ENCODE measurements around the gene PLEKHA1.

DNA sequence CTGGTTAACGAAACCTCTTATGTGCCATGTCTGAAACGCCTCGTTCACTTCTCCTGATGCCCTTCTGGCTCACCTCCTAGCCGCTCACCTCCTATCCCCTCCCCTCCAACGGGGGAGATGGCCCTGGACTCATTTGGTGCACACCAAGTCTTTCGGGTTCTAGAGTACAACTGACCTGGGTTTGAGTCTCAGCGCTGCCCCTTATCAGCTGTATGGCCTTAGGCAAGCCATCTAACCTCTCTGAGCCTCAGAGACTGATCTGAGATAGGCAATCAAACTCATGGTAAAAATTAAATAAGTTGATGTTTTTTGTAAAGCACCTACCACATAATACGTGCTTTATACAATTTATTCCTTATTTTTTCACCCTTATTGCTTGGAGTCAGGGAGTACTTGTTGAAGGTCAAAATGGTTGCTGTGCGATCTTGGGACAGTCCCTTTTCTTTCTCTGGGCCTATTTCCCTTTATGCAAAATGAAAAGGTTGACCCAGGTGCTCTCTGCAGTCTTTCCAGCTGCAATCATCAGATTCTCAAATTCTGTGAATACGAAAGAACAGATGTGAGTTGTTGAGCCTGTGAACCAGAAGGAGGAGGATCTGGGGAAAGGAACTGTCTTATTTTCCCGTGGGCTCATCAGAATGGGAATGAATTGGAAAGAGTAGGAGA lies 31.2 kb upstream of the PLEKHA1 start:
- TF ChIP-seq, protein P1, sequence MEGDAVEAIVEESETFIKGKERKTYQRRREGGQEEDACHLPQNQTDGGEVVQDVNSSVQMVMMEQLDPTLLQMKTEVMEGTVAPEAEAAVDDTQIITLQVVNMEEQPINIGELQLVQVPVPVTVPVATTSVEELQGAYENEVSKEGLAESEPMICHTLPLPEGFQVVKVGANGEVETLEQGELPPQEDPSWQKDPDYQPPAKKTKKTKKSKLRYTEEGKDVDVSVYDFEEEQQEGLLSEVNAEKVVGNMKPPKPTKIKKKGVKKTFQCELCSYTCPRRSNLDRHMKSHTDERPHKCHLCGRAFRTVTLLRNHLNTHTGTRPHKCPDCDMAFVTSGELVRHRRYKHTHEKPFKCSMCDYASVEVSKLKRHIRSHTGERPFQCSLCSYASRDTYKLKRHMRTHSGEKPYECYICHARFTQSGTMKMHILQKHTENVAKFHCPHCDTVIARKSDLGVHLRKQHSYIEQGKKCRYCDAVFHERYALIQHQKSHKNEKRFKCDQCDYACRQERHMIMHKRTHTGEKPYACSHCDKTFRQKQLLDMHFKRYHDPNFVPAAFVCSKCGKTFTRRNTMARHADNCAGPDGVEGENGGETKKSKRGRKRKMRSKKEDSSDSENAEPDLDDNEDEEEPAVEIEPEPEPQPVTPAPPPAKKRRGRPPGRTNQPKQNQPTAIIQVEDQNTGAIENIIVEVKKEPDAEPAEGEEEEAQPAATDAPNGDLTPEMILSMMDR (IDR thresholded peaks at IDR 0.05): no peak
- TF ChIP-seq POLR2A (IDR thresholded peaks at IDR 0.05): no peak
- TF ChIP-seq POLR2AphosphoS5 (IDR thresholded peaks at IDR 0.05): no peak
